NCI-H510A (cell line): ENCODE results near the gene GAS2L3.
"Not testable (repeated sequence)": the region's sequence is repeated elsewhere in the genome, so short reads cannot be mapped to it uniquely, and the experiment has no call there.

ENCODE experiments used
- DNase-seq: peaks from one replicate; lab custom pipeline; 2025; lab: John Stamatoyannopoulos, UW

Gene GAS2L3

DNA sequence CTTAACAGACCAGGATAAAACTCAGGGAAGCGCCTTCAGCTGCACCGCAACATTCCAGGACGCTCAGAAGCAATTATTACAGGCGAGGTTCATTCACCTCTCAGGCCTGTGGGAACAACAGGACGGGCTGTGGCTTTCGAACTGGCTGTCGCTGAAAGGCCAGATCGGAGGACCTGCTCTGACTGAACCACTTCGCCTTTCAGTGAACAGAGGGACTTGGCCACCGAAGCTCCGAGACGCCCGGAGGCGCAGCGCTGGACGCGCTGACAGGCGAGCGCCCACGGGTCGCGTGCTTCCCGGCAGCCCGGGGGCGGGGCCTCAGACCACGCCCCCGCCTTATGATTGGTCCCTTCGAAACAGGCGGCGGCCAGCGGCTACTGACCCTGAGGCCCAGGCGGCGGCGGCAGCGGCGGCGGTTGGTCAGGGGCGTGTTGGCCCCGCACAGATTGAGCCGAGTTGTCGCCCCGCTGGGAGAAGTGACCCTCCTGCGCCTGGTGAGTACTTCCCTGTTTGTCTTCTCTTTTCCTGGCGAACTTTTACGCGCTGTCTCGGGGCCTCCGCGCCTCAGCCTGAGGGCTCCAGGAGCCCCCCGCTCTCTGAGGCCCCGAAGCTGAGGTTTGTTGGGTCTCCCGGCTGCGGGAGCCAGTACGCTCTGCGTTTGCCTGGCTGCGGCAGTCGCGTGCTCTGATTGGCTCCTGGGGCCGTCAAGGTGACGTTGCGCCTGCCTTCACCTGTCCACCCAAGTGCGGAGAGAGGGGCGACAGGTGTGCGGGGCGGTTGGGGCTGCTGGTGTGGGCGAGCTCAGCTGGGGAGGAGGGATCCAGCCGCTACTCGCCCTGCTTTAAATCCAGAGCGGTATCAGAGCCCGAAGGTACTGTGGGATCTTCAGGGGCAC lies at the start of gene GAS2L3:
Gene GAS2L3 (plus strand): TSS at position 393 of the 895 bp plus-strand sequence. CDS start 21,221 bp downstream, outside the sequence.
- DNase-seq = peak; percentile 78

GRCh38 chr12:100528034-100528433 lies 45.5 kb upstream of the GAS2L3 start:
- DNase-seq = no peak

DNA sequence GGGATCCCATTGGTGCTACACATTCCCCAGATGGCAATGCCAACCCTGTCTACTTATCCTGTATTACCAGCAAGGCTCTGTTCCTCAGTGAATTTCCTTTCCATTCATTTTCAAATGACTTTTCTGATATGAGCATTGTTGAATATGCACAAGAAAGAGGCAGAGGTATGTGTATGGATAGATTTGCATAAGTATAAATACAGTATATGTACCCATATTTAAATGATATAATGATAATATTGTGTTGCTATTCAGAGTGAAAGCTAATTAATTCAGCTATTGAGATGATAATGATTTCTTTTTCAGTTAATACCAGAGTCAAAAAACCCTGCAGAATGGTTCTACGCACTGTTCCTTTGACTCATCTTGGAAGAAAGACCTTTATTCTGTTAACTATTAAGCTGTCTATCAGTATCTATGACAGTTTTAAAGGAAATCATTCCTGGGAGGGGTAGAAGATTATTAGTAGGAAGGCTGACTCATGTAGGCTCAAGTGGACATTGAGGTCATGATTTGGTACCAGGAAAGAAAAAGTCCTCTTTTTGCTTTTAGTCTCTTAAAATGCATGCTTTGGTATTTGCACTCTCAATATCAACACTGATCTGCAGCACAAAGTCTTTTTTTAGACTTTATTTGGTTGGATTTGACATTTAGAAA lies 44.9 kb upstream of the GAS2L3 start:
- DNase-seq = no peak

DNA sequence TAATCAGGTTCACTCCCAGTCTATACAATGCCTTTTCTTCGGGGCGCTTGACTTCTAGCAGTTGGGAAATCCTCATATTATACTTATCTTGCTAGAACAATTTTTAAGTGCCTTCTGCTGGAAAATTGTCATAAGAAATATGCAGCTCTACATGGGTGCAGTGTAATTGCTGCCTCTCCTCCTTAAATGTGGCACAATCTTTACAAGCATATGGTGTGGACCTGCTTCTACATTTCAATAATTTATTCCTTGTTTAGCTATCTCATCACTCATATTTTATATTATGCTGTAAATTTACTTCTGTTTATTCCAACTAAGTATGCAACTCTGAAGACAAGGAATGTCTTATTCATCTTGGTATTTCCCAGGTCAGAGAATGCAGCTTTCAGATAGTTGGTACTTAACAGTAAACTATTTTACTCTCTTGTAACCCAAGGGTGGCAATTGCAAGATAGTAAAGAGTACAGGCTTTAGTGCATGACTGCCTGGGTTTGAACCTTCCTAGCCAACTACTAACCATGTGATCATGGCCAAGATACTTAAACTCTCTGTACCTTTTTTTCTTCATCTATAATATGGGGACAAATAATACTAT lies 43.6 kb upstream of the GAS2L3 start:
- no peak for DNase-seq

DNA sequence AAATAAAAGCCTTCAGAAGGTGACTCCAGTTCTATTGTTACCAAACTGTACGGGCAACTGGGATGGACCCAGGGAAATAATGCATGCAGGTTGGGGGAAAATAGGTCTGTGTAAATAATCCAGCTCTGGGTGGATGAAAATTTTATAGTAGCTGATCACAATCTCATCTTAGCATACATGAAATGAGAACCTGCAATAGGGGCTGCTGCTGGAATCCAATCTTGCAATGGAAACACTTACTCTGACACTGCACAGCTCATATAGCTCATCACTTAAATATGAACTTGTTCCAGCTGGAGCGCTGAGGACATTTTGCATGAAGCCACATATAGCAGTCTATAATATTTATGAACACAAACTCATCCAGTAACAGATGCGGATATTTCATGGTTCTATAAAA lies 40.1 kb upstream of the GAS2L3 start:
- DNase-seq = no peak

DNA sequence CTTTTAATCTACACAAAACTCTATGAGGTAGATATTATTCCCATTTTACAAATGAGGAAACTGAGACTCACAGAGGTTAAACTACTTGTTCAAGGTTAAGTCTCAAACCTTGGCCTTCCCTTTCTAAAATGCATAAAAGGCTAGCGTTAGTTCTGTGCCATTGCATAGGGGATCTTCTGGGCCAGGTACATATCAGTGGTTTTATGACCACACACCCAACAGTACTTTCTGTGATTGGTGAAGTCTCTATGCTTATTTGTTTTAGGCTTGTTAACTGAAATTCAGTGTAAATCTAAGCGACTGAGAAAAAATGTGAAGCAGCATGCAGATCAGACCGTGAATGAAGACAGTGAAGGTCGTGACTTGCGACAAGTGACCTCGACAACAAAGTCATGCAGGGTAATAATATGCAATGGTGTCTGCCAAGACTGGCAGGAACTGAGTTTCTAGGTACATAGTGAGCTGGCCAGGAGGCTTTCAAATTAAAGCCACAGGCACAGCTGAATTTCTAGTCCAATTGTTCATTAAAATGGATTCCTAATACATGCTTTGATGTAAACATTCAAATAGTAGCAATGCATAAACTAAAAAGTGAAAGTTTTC lies 38.8 kb upstream of the GAS2L3 start:
- DNase-seq = no peak

DNA sequence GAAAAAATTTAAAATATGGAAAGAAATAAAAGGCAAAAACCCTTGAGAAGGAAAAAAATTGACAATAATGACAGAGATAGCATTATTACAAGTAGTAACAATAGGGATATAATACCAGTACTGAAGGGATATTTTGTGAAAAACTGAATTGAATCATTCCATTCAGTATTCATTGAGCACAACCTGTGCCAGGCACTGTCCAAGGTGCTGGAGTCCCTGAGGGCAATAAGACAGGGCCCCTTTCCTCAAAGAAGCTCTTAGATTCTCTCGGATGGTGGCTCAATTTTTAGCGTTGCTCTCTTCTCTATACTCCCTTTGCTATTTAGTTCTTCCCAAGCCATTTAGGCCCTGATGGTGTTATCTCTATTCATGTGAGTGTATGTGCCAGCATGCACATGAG lies 34.3 kb upstream of the GAS2L3 start:
- DNase-seq = no peak

- DNase-seq = no peak
Measured at GRCh38 chr12:100544165-100544564, 29.3 kb upstream of the GAS2L3 start.

- DNase-seq = no peak
Measured at GRCh38 chr12:100545092-100545491, 28.4 kb upstream of the GAS2L3 start.

DNA sequence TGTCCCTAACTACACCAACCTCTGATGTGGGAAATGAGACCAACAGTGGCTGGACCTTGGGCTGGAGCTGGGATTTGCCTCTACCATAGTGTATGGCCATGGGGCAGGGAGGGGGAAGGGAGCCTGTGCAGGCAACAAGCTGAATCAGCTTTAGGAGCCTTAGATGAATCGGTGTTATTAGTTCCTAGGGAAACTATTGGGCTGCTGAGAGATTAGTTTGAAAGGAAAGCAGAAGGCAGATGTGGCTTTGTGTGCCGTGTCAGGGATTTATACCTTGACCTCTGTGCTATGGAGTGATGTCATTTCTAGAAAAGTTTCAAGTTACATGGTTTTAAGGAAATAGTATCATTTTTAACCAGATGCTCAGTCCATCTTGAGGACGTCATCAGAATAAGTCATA lies 19.5 kb upstream of the GAS2L3 start:
- no peak for DNase-seq

- no peak for DNase-seq
Measured at GRCh38 chr12:100554608-100555077, 18.8 kb upstream of the GAS2L3 start.

- no peak for DNase-seq
Measured at GRCh38 chr12:100555722-100556121, 17.8 kb upstream of the GAS2L3 start.

DNA sequence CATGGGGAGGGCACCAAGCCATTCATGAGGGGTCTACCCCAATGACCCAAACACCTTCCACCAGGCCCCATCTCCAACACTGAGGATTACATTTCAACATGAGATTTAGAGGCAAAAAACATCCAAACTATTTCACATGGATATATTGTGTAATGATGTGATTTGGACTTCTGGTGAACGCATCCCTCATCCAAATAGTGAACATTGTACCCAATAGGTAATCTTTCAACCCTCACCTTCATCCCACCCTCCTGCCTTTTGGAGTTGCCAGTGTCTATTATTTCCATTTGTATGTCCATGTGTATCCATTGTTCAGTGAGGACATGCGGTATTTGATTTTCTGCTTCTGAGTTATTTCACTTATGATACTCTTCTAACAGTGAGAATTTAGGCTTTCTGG lies 16.1 kb upstream of the GAS2L3 start:
- DNase-seq = no peak

- not testable (repeated sequence) for DNase-seq
Measured at GRCh38 chr12:100559261-100559660, 14.2 kb upstream of the GAS2L3 start.

GRCh38 chr12:100564090-100564489 lies 9.4 kb upstream of the GAS2L3 start:
- no peak for DNase-seq

- no peak for DNase-seq
Measured at GRCh38 chr12:100564905-100565467, 8.5 kb upstream of the GAS2L3 start.

- no peak for DNase-seq
Measured at GRCh38 chr12:100565987-100566545, 7.4 kb upstream of the GAS2L3 start.

DNA sequence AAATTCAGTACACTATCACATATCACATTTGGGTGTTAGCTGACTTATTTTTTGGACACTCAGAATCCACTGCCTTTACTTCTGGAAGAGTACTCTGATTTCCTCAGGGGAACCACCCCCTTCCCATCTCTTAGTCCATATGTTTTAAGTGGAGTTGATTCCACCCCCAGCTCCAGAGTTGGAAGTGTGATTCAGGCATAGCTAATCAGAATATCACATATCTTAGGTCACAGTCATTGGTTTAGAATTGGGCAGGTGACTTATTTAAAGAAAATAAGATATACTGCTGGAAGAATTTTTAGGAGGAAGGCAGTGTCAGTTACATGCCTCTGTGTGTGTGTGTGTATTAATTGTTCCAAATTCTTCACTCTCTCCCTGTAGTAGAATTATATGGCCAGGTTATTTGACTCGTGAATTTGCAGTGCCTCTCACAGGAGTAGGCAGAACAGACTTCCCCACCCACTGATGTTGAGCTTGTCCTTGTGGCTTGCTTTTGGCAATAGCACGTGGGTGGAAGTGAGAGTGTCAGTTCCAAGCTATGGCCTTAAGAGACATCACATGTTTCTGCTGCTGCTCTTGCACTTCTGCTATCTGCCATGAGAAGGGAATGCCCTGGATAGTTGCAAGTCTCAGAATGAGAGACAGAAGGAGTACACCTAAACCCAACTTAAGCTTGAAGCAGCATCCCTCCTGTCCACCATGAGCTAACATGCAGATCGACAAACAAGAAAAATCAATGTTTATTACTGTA lies 6.4 kb upstream of the GAS2L3 start:
- DNase-seq = no peak

DNA sequence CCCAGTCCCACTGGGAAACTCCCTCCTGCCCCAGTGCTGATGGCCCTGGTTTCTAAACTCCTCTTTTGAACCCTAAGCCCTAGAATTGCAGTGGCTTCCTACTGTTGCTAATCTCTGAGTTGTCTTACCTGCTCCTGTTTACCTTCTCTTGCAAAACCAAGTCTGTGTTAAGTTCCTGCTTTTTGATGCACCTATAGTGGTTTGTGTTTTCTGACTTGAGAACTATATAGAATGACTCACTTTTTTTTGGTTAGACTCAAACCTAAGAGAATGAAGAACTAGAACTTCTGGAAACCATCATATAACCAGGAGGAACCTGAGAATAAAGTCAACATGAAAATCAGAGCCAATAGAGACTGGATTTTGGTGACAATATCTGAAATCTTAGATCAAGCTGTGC lies 5.5 kb upstream of the GAS2L3 start:
- DNase-seq = no peak

DNA sequence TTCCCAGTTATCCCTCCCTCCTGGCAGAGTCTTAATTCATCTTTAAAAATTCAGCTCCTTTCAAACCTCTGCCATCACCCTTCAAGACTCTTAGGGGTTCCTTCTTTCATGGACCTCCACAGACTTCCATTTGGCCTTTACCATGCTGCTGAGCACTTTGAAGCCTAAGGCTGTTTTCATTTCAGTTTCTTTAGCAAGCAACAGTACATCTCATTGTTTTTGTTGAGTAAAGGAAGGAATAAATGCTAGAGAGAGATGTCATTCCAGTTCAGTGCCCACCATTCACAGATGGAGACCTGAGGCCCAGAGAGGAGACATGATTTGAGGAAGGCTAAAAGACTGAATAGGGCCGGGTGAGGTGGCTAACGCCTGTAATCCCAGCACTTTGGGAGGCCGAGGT lies 1.3 kb upstream of the GAS2L3 start:
- DNase-seq = no peak
